Ectodermal cell (in vitro differentiated cells): ENCODE measurements around the gene LNPK.

Experiments
- H3K27ac ChIP-seq: 2 replicates; pipeline ENCODE4 v1.7.0; 2013; ENCODE audit warnings: mild to moderate bottlenecking, low read depth, low read length; ENCODE audit not compliant: insufficient read depth, poor library complexity, severe bottlenecking
- H3K27me3 ChIP-seq: 2 replicates; pipeline ENCODE4 v1.7.0; 2013; ENCODE audit warnings: mild to moderate bottlenecking, low read length; ENCODE audit not compliant: insufficient read depth, control insufficient read depth, poor library complexity, severe bottlenecking
- H3K36me3 ChIP-seq: one replicate; pipeline ENCODE4 v1.7.0; 2013; ENCODE audit warnings: low read length; ENCODE audit not compliant: control insufficient read depth, insufficient read depth
- H3K4me1 ChIP-seq: one replicate; pipeline ENCODE4 v1.7.0; 2013; ENCODE audit warnings: low read length; ENCODE audit not compliant: control insufficient read depth, insufficient read depth
- H3K4me3 ChIP-seq: 2 replicates; pipeline ENCODE4 v1.7.0; 2013; ENCODE audit warnings: low read depth, low read length, control low read depth; ENCODE audit not compliant: insufficient read depth
- H3K9me3 ChIP-seq: 2 replicates; pipeline ENCODE4 v1.7.0; 2013; ENCODE audit warnings: mild to moderate bottlenecking, low read length, moderate library complexity; ENCODE audit not compliant: control insufficient read depth
- WGBS, 2 experiments: methylation state at CpG; one replicate each; pipeline ENCODE4 v1.1.7; 2013; ENCODE audit warnings: missing lambda C conversion rate in 2 of 2; 5-methylcytosine and 5-hydroxymethylcytosine counted together

Gene LNPK

DNA sequence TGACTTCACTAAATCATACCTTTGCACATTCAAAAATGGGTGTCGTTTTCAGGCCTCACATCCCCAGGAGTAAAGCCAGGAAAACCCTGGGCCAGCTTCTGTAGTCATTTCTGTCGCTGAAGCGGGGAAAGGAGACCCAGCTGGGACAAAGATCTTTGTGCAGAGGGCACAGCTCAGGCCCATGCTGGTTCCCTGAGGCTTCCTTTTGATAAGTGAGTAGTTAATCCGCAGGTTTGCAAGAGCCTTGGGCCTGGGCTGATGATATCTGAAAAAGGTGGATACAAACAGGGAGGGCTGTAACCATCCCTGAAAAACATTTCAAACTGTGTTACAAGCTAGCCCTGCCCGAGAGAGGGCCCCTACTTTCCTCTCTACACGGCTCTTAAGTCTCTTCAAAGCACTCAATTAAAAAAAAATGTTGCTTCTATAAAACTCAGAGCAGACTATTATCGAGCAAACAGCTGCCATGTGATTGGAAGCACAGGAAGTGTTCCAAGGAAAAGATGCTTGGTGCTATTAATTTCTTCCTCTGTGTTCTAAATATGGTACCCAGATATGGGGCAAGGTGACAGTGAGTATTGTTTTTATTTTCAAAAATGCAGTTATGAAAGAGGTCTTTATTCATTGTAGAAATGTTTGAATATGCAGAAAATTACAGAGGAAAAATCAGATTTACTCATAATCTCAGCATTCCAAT, 117.2 kb downstream of the LNPK start:
- H3K27me3 ChIP-seq = no peaks in the 10 kb centered on the region
- no peak overlapping the region for H3K27ac ChIP-seq
- no peaks in the 10 kb centered on the region for H3K36me3 ChIP-seq
- WGBS, 2 experiments = 51 to 53% methylated on average over 7 of the region's 7 CpGs
- H3K4me1 ChIP-seq = peaks cover 8% of the 10 kb centered on the region
- H3K9me3 ChIP-seq = no peaks in the 10 kb centered on the region
- H3K4me3 ChIP-seq = no peak overlapping the region

DNA sequence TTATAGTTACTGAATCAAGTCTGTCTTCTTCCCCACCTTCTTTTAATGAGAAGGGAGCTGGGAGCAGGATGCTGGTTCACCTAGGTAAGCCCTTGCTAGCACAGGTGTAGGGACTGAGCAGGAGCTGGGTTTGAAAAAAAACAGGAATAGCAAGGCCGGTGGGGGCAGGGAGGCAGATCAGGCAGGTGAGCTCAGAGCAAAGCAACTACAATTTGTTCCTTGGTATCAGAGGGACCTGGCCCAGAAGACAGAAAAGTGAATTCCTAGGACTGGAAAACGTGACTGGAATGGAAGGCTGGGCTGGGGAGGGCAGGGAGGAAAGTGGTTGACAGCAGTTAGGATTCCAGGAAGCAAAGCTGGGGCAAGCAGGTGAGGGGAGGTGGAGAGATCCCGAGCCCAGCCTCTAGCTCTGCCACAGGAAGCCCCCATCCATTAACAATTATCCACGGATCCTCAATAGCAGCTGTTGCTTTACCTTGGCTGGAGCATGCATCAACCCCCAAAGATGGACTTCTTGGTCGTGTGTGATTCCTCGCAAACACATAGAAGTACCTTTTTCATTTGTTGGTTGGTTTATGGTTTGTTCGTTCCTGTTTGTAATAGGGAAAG, 118.4 kb downstream of the LNPK start:
- H3K27me3 ChIP-seq = no peaks in the 10 kb centered on the region
- no peaks in the 10 kb centered on the region for H3K36me3 ChIP-seq
- H3K27ac ChIP-seq = no peak overlapping the region
- H3K4me1 ChIP-seq = peaks cover 8% of the 10 kb centered on the region
- 81 to 90% methylated on average over 7 of the region's 7 CpGs for WGBS, 2 experiments
- H3K9me3 ChIP-seq = no peaks in the 10 kb centered on the region
- no peak overlapping the region for H3K4me3 ChIP-seq

DNA sequence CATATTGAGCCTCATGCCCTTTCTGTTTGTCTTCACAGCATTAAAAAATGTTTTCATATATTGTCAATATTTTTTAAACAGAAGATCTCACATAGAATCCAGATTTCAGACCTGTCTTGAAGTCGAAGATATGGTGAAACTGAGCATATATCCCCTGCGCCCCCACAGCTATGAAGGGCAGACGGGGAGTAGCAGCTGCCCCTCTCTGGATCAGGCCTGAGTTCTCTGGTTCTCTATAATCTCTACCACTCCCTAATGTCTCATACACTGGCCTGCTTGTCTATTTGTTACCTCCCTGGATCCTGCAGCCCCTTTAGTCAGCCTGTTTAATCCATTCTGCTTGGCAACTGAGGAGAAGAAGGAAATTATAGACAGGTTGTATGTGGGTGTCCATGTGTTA, 122.4 kb downstream of the LNPK start:
- Histone ChIP-seq H3K9me3 (no peaks in the 10 kb centered on the region), H3K4me1 (peaks cover 4% of the 10 kb centered on the region), H3K27ac (no peak overlapping the region), H3K4me3 (no peak overlapping the region), H3K36me3 (no peaks in the 10 kb centered on the region), H3K27me3 (no peaks in the 10 kb centered on the region)
- WGBS, 2 experiments = 92 to 98% methylated on average over 3 of the region's 3 CpGs

DNA sequence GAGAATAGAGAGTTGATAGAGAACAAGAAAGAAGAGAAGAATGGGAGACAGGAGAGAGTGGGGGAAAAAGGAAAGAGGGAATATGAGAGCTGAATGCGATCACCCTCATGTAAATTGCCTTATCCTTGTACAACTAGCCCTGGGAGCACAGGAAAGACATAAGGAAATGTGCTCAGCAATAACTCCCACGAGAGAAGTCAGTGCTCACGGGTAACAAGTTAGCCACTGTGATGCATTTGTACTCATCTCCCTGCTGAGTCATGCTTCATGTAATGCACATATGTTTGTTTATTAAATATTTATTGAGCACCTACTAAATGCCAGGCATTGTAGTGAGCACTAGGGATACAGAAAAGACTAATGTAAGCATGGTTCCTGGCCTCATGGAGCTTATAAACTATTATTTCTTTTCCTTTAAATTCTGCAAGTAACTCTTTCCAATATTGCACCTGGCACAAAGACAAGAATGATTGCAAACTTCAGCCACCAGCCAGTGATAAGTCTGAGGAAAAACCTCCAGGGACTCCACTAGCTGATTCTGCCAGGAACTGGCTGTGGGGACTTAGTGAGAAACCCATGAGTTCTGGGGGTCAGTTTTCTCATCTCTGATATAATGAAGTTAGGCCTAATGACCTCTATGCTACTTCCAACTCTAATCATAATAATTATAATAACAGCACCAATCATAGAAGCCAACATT, 124.1 kb downstream of the LNPK start:
- Histone ChIP-seq H3K36me3 (no peaks in the 10 kb centered on the region), H3K4me1 (no peaks in the 10 kb centered on the region), H3K4me3 (no peak overlapping the region), H3K9me3 (no peaks in the 10 kb centered on the region), H3K27ac (no peak overlapping the region), H3K27me3 (no peaks in the 10 kb centered on the region)
- 94 to 95% methylated on average over 3 of the region's 3 CpGs for WGBS, 2 experiments

DNA sequence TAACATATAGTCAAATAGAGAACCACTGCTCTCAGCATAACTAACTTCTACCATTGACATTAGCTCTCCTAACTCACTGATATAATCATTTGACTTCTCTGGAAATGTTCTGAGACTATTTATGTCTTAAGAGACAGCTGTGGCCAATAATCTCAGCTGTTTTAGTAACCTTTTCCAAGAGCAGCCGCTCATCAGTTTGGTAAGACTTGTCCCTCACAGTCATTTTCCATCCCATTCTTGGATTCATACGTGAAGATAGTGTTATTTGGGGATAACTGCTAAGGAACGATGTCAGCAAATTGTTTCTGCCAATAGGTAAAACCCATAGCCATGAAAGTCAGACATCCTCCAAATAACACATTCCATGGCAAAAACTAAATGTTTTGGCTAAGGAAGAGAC, 127.8 kb downstream of the LNPK start:
- Histone ChIP-seq H3K4me1 (no peaks in the 10 kb centered on the region), H3K27me3 (no peaks in the 10 kb centered on the region), H3K9me3 (no peaks in the 10 kb centered on the region), H3K36me3 (no peaks in the 10 kb centered on the region), H3K27ac (no peak overlapping the region), H3K4me3 (no peak overlapping the region)
- WGBS, 2 experiments = 90 to 97% methylated on average over 2 to 3 of the region's 3 CpGs
